ENCODE results near the gene MYO5A.

MYO5A gene

GRCh38 chr15:52523192-52523591 is 5.5 kb downstream of the MYO5A start:
- Histone ChIP-seq H3K27me3 (ENCODE audit: insufficient read depth, poor library complexity, severe bottlenecking) (no peaks in the 10 kb centered on the region), H3K4me3 (replicated peaks; ENCODE audit: insufficient read depth, low read length) (no peak overlapping the region), H3K27ac (replicated peaks) (no peak overlapping the region)
- DNase-seq (ENCODE audit: low read depth in 1 of 2, low spot score in 1 of 2) = no peak
- no peak for TF ChIP-seq SPI1 (IDR thresholded peaks at IDR 0.05; ENCODE audit: borderline replicate concordance, low read depth)
- TF ChIP-seq REST (IDR thresholded peaks at IDR 0.05; ENCODE audit: insufficient replicate concordance, low read depth) = no peak
- no peak for TF ChIP-seq GABPA (IDR thresholded peaks at IDR 0.05; ENCODE audit: low read depth)
- no peak for TF ChIP-seq POLR2AphosphoS5 (IDR thresholded peaks at IDR 0.05; ENCODE audit: low read depth)
- no peak for TF ChIP-seq CTCF (IDR thresholded peaks at IDR 0.05; ENCODE audit: insufficient read depth, low read length)

GRCh38 chr15:52521682-52522081 is 7.0 kb downstream of the MYO5A start:
- no peak overlapping the region for H3K27ac ChIP-seq (replicated peaks)
- DNase-seq (ENCODE audit: low read depth in 1 of 2, low spot score in 1 of 2) = no peak
- TF ChIP-seq GABPA (IDR thresholded peaks at IDR 0.05; ENCODE audit: low read depth) (no peak), POLR2AphosphoS5 (IDR thresholded peaks at IDR 0.05; ENCODE audit: low read depth) (no peak), REST (IDR thresholded peaks at IDR 0.05; ENCODE audit: insufficient replicate concordance, low read depth) (no peak), CTCF (IDR thresholded peaks at IDR 0.05; ENCODE audit: insufficient read depth, low read length) (no peak), SPI1 (IDR thresholded peaks at IDR 0.05; ENCODE audit: borderline replicate concordance, low read depth) (no peak)

GRCh38 chr15:52520421-52520820 is 8.3 kb downstream of the MYO5A start:
- no peak for DNase-seq (ENCODE audit: low read depth in 1 of 2, low spot score in 1 of 2)
- TF ChIP-seq REST (IDR thresholded peaks at IDR 0.05; ENCODE audit: insufficient replicate concordance, low read depth) = no peak
- no peak for TF ChIP-seq GABPA (IDR thresholded peaks at IDR 0.05; ENCODE audit: low read depth)
- no peak for TF ChIP-seq SPI1 (IDR thresholded peaks at IDR 0.05; ENCODE audit: borderline replicate concordance, low read depth)
- no peak for TF ChIP-seq CTCF (IDR thresholded peaks at IDR 0.05; ENCODE audit: insufficient read depth, low read length)
- no peak for TF ChIP-seq POLR2AphosphoS5 (IDR thresholded peaks at IDR 0.05; ENCODE audit: low read depth)
- Histone ChIP-seq H3K4me3 (replicated peaks; ENCODE audit: insufficient read depth, low read length) (no peak overlapping the region), H3K27ac (replicated peaks) (no peak overlapping the region), H3K27me3 (ENCODE audit: insufficient read depth, poor library complexity, severe bottlenecking) (no peaks in the 10 kb centered on the region)

More at GRCh38 chr15:52521682-52522081, 7.0 kb downstream of the MYO5A start:
- H3K27me3 ChIP-seq (ENCODE audit: insufficient read depth, poor library complexity, severe bottlenecking) = no peaks in the 10 kb centered on the region
- H3K4me3 ChIP-seq (replicated peaks; ENCODE audit: insufficient read depth, low read length) = no peak overlapping the region
